ENCODE measurements around the gene SLC22A5. TPM values are rescaled to one million over a fixed set of nuclear protein-coding genes. Genes with fewer than 3 reads are reported as not detected.

SLC22A5 gene
- total and polyA plus RNA-seq, 9 of the 15 experiments (the other 6 are each of a cell fraction or from before 2014, with no cell fraction given): 3.0 to 16.6 (median 8.3) TPM

DNA sequence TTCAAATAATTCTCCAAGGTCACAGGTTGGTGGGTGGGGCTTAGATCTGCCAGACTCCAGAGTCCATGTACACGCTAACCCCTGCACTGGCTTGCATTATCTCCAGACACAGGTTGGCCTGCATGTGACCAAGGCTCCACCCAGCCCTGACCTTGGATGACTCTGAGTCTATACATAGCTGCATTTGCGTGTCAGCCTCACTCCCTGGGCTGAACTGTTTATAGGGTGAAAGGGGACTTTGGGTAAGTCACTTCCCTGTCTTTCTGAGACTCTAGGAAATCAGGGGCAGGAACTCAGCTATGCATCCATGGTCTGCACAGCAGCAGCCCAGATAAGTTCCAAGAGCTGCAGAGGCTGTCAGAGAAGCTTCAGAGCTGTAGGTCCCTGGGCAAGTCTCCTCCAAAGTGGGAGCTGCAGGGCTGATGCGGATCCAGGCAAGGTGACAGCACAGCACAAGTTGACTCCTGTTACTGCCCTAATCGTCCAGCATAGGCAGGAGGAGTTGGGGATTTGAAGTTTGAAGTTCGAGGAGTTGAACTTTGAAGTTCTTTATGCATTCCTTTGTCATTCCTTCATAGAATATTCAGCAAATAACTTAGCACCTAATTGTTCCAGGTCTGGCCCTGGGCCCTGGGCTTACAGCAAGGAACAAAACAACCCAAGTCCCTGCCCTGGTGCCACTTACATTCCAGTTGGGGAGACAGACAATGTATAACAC, 53.4 kb downstream of the SLC22A5 start (continued):
- TF ChIP-seq MGA (IDR thresholded peaks at IDR 0.05) (no peak), NCOA1 (IDR thresholded peaks at IDR 0.05; ENCODE audit: low read depth) (peak; percentile 97), SMC3 (conservative IDR thresholded peaks at IDR 0.05; ENCODE audit: insufficient read depth, low read depth, low read length) (no peak), SPI1 (IDR thresholded peaks at IDR 0.05; ENCODE audit: borderline replicate concordance, low read depth, low read length) (peak; percentile 57; the same call in 1 of the 2 replicates), ZNF79 (CRISPR knock-in tag; IDR thresholded peaks at IDR 0.05; ENCODE audit: low read depth) (no peak), THRA (IDR thresholded peaks at IDR 0.05) (peak; percentile 97), GTF2F1 (IDR thresholded peaks at IDR 0.05; ENCODE audit: low read depth, low read length) (no peak), DACH1 (IDR thresholded peaks at IDR 0.05; ENCODE audit: partially characterized antibody) (no peak), BCL6 (CRISPR knock-in tag; IDR thresholded peaks at IDR 0.05) (peak; percentile 54; the same call in 1 of the 2 replicates), ZNF311 (CRISPR knock-in tag; IDR thresholded peaks at IDR 0.05) (no peak), HDAC8 (tag; IDR thresholded peaks at IDR 0.05) (peak; percentile 79), ZNF77 (CRISPR knock-in tag; IDR thresholded peaks at IDR 0.05) (no peak), ZNF354B (CRISPR knock-in tag; IDR thresholded peaks at IDR 0.05) (no peak)
- TF ChIP-seq, protein P1, sequence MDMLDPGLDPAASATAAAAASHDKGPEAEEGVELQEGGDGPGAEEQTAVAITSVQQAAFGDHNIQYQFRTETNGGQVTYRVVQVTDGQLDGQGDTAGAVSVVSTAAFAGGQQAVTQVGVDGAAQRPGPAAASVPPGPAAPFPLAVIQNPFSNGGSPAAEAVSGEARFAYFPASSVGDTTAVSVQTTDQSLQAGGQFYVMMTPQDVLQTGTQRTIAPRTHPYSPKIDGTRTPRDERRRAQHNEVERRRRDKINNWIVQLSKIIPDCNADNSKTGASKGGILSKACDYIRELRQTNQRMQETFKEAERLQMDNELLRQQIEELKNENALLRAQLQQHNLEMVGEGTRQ (CRISPR knock-in tag; IDR thresholded peaks at IDR 0.05): peak; percentile 92
